WTC11 (cell line): ENCODE data around the gene SCYGR5.

Experiments
- CREM ChIP-seq: sonication (generic); formaldehyde crosslinking; IDR thresholded peaks from 2 replicates; pipeline ENCODE4 v1.8.1; 2022; ENCODE audit warnings: mild to moderate bottlenecking, missing genetic modification reagents, moderate library complexity
- JUN ChIP-seq: sonication (generic); formaldehyde crosslinking; IDR thresholded peaks from 2 replicates; pipeline ENCODE4 v1.8.0; 2023; ENCODE audit warnings: mild to moderate bottlenecking, missing genetic modification reagents
- TF ChIP-seq, protein P1 (sequence below): sonication (generic); formaldehyde crosslinking; IDR thresholded peaks from 2 replicates; pipeline ENCODE4 v1.8.0; 2023; ENCODE audit warnings: missing genetic modification reagents, mild to moderate bottlenecking, borderline replicate concordance
- TF ChIP-seq, protein P2 (sequence below): fragments of 200-600 bp; IDR thresholded peaks from 2 replicates; pipeline ENCODE4 v1.8.0; 2022; ENCODE audit warnings: antibody characterized with exemption
- TF ChIP-seq, protein P3 (sequence below): sonication (generic); formaldehyde crosslinking; conservative IDR thresholded peaks from 2 replicates; pipeline ENCODE4 v1.8.1; 2022; ENCODE audit warnings: mild to moderate bottlenecking, missing genetic modification reagents

DNA sequence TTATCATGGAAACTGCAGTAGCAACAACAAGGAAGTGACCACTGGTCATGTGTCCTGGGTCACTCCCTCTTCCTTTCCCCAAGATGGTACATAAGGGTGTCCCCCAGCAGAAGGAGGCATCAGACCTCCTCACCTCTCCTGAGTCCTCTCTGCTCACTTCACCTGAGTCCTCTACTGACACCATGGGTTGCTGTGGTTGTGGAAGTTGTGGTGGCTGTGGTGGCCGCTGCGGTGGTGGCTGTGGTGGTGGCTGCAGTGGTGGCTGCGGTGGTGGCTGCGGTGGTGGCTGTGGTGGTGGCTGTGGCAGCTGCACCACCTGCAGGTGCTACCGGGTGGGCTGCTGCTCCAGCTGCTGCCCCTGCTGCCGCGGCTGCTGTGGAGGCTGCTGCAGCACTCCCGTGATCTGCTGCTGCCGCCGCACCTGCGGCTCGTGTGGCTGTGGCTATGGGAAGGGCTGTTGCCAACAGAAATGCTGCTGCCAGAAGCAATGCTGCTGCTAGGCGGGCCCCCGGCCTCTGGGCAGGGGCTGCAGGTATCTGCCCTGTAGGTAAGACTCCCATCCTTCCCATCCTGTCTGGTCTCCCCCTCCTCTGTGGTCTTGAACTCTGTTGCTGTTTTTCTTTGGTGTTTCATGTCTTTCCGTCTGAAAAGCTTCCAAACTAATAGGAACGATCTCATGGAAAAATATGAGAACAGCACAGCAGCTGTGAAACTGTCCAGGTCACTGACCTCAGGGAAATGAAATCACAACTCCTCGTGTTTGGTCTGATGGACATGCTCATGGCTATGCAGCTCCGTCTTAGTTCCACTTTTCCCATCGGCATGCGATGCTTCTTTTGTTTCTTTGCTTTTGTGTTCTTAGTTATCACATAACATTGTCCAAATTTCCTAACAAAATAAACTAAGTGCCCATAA lies 49.0 kb upstream of the SCYGR5 start, which contains the start of gene SCYGR4:
- TF ChIP-seq, protein P1, sequence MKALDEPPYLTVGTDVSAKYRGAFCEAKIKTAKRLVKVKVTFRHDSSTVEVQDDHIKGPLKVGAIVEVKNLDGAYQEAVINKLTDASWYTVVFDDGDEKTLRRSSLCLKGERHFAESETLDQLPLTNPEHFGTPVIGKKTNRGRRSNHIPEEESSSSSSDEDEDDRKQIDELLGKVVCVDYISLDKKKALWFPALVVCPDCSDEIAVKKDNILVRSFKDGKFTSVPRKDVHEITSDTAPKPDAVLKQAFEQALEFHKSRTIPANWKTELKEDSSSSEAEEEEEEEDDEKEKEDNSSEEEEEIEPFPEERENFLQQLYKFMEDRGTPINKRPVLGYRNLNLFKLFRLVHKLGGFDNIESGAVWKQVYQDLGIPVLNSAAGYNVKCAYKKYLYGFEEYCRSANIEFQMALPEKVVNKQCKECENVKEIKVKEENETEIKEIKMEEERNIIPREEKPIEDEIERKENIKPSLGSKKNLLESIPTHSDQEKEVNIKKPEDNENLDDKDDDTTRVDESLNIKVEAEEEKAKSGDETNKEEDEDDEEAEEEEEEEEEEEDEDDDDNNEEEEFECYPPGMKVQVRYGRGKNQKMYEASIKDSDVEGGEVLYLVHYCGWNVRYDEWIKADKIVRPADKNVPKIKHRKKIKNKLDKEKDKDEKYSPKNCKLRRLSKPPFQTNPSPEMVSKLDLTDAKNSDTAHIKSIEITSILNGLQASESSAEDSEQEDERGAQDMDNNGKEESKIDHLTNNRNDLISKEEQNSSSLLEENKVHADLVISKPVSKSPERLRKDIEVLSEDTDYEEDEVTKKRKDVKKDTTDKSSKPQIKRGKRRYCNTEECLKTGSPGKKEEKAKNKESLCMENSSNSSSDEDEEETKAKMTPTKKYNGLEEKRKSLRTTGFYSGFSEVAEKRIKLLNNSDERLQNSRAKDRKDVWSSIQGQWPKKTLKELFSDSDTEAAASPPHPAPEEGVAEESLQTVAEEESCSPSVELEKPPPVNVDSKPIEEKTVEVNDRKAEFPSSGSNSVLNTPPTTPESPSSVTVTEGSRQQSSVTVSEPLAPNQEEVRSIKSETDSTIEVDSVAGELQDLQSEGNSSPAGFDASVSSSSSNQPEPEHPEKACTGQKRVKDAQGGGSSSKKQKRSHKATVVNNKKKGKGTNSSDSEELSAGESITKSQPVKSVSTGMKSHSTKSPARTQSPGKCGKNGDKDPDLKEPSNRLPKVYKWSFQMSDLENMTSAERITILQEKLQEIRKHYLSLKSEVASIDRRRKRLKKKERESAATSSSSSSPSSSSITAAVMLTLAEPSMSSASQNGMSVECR (CRISPR knock-in tag) = no peak
- TF ChIP-seq CREM (CRISPR knock-in tag) = no peak
- TF ChIP-seq, protein P2, sequence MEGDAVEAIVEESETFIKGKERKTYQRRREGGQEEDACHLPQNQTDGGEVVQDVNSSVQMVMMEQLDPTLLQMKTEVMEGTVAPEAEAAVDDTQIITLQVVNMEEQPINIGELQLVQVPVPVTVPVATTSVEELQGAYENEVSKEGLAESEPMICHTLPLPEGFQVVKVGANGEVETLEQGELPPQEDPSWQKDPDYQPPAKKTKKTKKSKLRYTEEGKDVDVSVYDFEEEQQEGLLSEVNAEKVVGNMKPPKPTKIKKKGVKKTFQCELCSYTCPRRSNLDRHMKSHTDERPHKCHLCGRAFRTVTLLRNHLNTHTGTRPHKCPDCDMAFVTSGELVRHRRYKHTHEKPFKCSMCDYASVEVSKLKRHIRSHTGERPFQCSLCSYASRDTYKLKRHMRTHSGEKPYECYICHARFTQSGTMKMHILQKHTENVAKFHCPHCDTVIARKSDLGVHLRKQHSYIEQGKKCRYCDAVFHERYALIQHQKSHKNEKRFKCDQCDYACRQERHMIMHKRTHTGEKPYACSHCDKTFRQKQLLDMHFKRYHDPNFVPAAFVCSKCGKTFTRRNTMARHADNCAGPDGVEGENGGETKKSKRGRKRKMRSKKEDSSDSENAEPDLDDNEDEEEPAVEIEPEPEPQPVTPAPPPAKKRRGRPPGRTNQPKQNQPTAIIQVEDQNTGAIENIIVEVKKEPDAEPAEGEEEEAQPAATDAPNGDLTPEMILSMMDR = no peak
- TF ChIP-seq, protein P3, sequence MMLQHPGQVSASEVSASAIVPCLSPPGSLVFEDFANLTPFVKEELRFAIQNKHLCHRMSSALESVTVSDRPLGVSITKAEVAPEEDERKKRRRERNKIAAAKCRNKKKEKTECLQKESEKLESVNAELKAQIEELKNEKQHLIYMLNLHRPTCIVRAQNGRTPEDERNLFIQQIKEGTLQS (CRISPR knock-in tag) = no peak
- TF ChIP-seq JUN = no peak
